Muscle of leg (tissue), 11 donors: ENCODE measurements around the gene PNLIPRP1. TPM values are rescaled to one million over a fixed set of nuclear protein-coding genes. Genes with fewer than 3 reads are reported as not detected.

ENCODE experiments used
- DNase-seq: peaks from one replicate; pipeline ENCODE4 v3.0.0; 2013
- H3K27ac ChIP-seq: one replicate; pipeline ENCODE4 v1.5.1; 2013; ENCODE audit warnings: mild to moderate bottlenecking, low read length, control low read depth
- H3K27me3 ChIP-seq: one replicate; pipeline ENCODE4 v1.6.1; 2013; ENCODE audit warnings: low read length; ENCODE audit not compliant: control insufficient read depth, insufficient read depth
- H3K36me3 ChIP-seq: one replicate; pipeline ENCODE4 v1.6.1; 2013; ENCODE audit warnings: low read length; ENCODE audit not compliant: control insufficient read depth, insufficient read depth
- H3K4me1 ChIP-seq: one replicate; pipeline ENCODE4 v1.6.1; 2013; ENCODE audit warnings: low read length; ENCODE audit not compliant: control insufficient read depth, insufficient read depth
- H3K4me3 ChIP-seq: one replicate; pipeline ENCODE4 v1.5.1; 2013; ENCODE audit warnings: low read length, control low read depth
- H3K9me3 ChIP-seq: replicated peaks from 2 replicates; pipeline ENCODE4 v1.6.1; 2013; ENCODE audit warnings: low read depth, low read length; ENCODE audit not compliant: control insufficient read depth
- WGBS: methylation state at CpG from one replicate; pipeline ENCODE4 v1.1.5; 2013; ENCODE audit warnings: missing lambda C conversion rate; ENCODE audit not compliant: insufficient coverage; 5-methylcytosine and 5-hydroxymethylcytosine counted together
- polyA plus RNA-seq, 8 donors: library from polyadenylated mRNA; unstranded; fragments of 120-200 nt; gene quantifications; one replicate each; pipeline versions ENCODE4 v1.2.1 to v1.2.3, GENCODE V29; 2013; ENCODE audit warnings: inconsistent platforms in 1 of 8, low replicate concordance in 1 of 8; ENCODE audit not compliant: insufficient read length in 8 of 8, insufficient read depth in 1 of 8
- total RNA-seq: library from RNA; stranded (reverse); fragments of 120-200 nt; gene quantifications from one replicate; pipeline ENCODE4 v1.2.4, GENCODE V29; 2013

PNLIPRP1 gene
- total and polyA plus RNA-seq, 9 donors, result 0.15 to 0.18 TPM; not detected in 7

- H3K9me3 ChIP-seq, result no peaks in the 10 kb centered on the region
- peaks cover 4% of the 10 kb centered on the region for H3K4me1 ChIP-seq
- peak overlapping the region; percentile 13 for H3K4me3 ChIP-seq
- no peaks in the 10 kb centered on the region for H3K36me3 ChIP-seq
- peaks cover 23% of the 10 kb centered on the region for H3K27me3 ChIP-seq
- peak; percentile 9 for DNase-seq
- no peak overlapping the region for H3K27ac ChIP-seq
- WGBS, result 1% methylated on average over 47 of the region's 49 CpGs
These were observed 36.7 kb downstream of the PNLIPRP1 start for GRCh38 chr10:116627386-116627933.

GRCh38 chr10:116629340-116629739 lies 38.6 kb downstream of the PNLIPRP1 start:
- Histone ChIP-seq H3K27me3 (peaks cover 23% of the 10 kb centered on the region), H3K4me1 (peaks cover 4% of the 10 kb centered on the region), H3K9me3 (no peaks in the 10 kb centered on the region), H3K36me3 (no peaks in the 10 kb centered on the region), H3K4me3 (no peak overlapping the region), H3K27ac (no peak overlapping the region)
- no peak for DNase-seq
- 78% methylated on average over 1 of the region's 4 CpGs for WGBS

- DNase-seq, result no peak
- no peak overlapping the region for H3K27ac ChIP-seq
- H3K4me1 ChIP-seq, result peaks cover 4% of the 10 kb centered on the region
- no CpG with 5 or more reads among the region's 2 CpGs for WGBS
- no peaks in the 10 kb centered on the region for H3K36me3 ChIP-seq
- H3K27me3 ChIP-seq, result peaks cover 23% of the 10 kb centered on the region
- H3K4me3 ChIP-seq, result no peak overlapping the region
- H3K9me3 ChIP-seq, result no peaks in the 10 kb centered on the region
These were observed 39.3 kb downstream of the PNLIPRP1 start for GRCh38 chr10:116630020-116630419.

GRCh38 chr10:116631871-116632295 lies 41.1 kb downstream of the PNLIPRP1 start:
- H3K4me1 ChIP-seq, result peaks cover 4% of the 10 kb centered on the region
- no peaks in the 10 kb centered on the region for H3K36me3 ChIP-seq
- 100% methylated on average over 3 of the region's 6 CpGs for whole genome bisulfite sequencing
- no peak overlapping the region for H3K27ac ChIP-seq
- peaks cover 17% of the 10 kb centered on the region for H3K27me3 ChIP-seq
- H3K4me3 ChIP-seq, result no peak overlapping the region
- no peaks in the 10 kb centered on the region for H3K9me3 ChIP-seq
- DNase-seq, result no peak

- H3K36me3 ChIP-seq, result no peaks in the 10 kb centered on the region
- no peaks in the 10 kb centered on the region for H3K9me3 ChIP-seq
- 89% methylated on average over 11 of the region's 17 CpGs for WGBS
- peaks cover 9% of the 10 kb centered on the region for H3K27me3 ChIP-seq
- H3K4me1 ChIP-seq, result peaks cover under 1% of the 10 kb centered on the region
- DNase-seq, result no peak
- H3K4me3 ChIP-seq, result no peak overlapping the region
- H3K27ac ChIP-seq, result no peak overlapping the region
These were observed 41.9 kb downstream of the PNLIPRP1 start for GRCh38 chr10:116632596-116633215.

- 94% methylated on average over 6 of the region's 8 CpGs for WGBS
- H3K4me1 ChIP-seq, result no peaks in the 10 kb centered on the region
These were observed 42.4 kb downstream of the PNLIPRP1 start for GRCh38 chr10:116633216-116633600.

GRCh38 chr10:116634126-116634975 lies 43.6 kb downstream of the PNLIPRP1 start:
- Histone ChIP-seq H3K9me3 (no peaks in the 10 kb centered on the region), H3K4me1 (no peaks in the 10 kb centered on the region), H3K36me3 (no peaks in the 10 kb centered on the region), H3K4me3 (no peak overlapping the region), H3K27me3 (peaks cover 2% of the 10 kb centered on the region), H3K27ac (no peak overlapping the region)
- 78% methylated on average over 10 of the region's 11 CpGs for WGBS
- DNase-seq, result no peak

More at GRCh38 chr10:116633216-116633600, 42.4 kb downstream of the PNLIPRP1 start:
- no peak for DNase-seq
- peaks cover 5% of the 10 kb centered on the region for H3K27me3 ChIP-seq
- H3K36me3 ChIP-seq, result no peaks in the 10 kb centered on the region
- H3K9me3 ChIP-seq, result no peaks in the 10 kb centered on the region
- no peak overlapping the region for H3K27ac ChIP-seq
- H3K4me3 ChIP-seq, result no peak overlapping the region

- DNase-seq, result no peak
- no peaks in the 10 kb centered on the region for H3K9me3 ChIP-seq
- H3K27me3 ChIP-seq, result no peaks in the 10 kb centered on the region
- H3K27ac ChIP-seq, result no peak overlapping the region
- H3K36me3 ChIP-seq, result no peaks in the 10 kb centered on the region
- no peaks in the 10 kb centered on the region for H3K4me1 ChIP-seq
- H3K4me3 ChIP-seq, result no peak overlapping the region
These were observed 45.6 kb downstream of the PNLIPRP1 start for GRCh38 chr10:116636385-116636784.

GRCh38 chr10:116636976-116637375 lies 46.2 kb downstream of the PNLIPRP1 start:
- WGBS, result no CpG with 5 or more reads among the region's 2 CpGs
- H3K4me1 ChIP-seq, result no peaks in the 10 kb centered on the region

GRCh38 chr10:116637830-116638229 lies 47.1 kb downstream of the PNLIPRP1 start:
- no peaks in the 10 kb centered on the region for H3K9me3 ChIP-seq
- WGBS, result 20% methylated on average over 1 of the region's 1 CpG

More at GRCh38 chr10:116636976-116637375, 46.2 kb downstream of the PNLIPRP1 start:
- H3K4me3 ChIP-seq, result no peak overlapping the region
- H3K36me3 ChIP-seq, result no peaks in the 10 kb centered on the region
- DNase-seq, result no peak
- H3K27me3 ChIP-seq, result no peaks in the 10 kb centered on the region
- H3K9me3 ChIP-seq, result no peaks in the 10 kb centered on the region
- no peak overlapping the region for H3K27ac ChIP-seq

More at GRCh38 chr10:116637830-116638229, 47.1 kb downstream of the PNLIPRP1 start:
- H3K27me3 ChIP-seq, result no peaks in the 10 kb centered on the region
- no peak overlapping the region for H3K4me3 ChIP-seq
- DNase-seq, result no peak
- no peaks in the 10 kb centered on the region for H3K36me3 ChIP-seq
- H3K4me1 ChIP-seq, result no peaks in the 10 kb centered on the region
- H3K27ac ChIP-seq, result no peak overlapping the region
